GM12872 (cell line): ENCODE results near the gene STAT6.

Source experiments
- CTCF ChIP-seq: IDR thresholded peaks from 3 replicates; pipeline ENCODE4 v1.5.1; 2011; ENCODE audit warnings: low read depth, mild to moderate bottlenecking, low read length, moderate library complexity; ENCODE audit not compliant: insufficient read depth

STAT6 gene

GRCh38 chr12:57157588-57158173, 46.5 kb upstream of the STAT6 start:
- TF ChIP-seq CTCF, result no peak

GRCh38 chr12:57156701-57157403, 45.7 kb upstream of the STAT6 start:
- TF ChIP-seq CTCF, result no peak

- no peak for TF ChIP-seq CTCF
Observed at GRCh38 chr12:57154804-57155434, 43.8 kb upstream of the STAT6 start.

- no peak for TF ChIP-seq CTCF
Observed at GRCh38 chr12:57154076-57154475, 42.9 kb upstream of the STAT6 start.

GRCh38 chr12:57153415-57153997, 42.3 kb upstream of the STAT6 start:
- TF ChIP-seq CTCF, result no peak

GRCh38 chr12:57152639-57153038, 41.5 kb upstream of the STAT6 start:
- TF ChIP-seq CTCF, result no peak
